ENCODE data around the gene RSF1. TPM values are rescaled to one million over a fixed set of nuclear protein-coding genes. Genes with fewer than 3 reads are reported as not detected.
A peak's percentile ranks its signal among the peaks of the same experiment; 100 is the strongest.

RSF1 gene
- total RNA-seq, 1 experiment from 2014 or later: 62.0 TPM

GRCh38 chr11:77658213-77659013 is 162.1 kb downstream of the RSF1 start:
- Mint-ChIP-seq H3K36me3 (ENCODE audit: insufficient read depth, unreplicated experiment) (no peaks in the 10 kb centered on the region), H3K4me3 (ENCODE audit: unreplicated experiment) (no peak overlapping the region), H3K27ac (ENCODE audit: low read depth, unreplicated experiment) (no peak overlapping the region), H3K4me1 (ENCODE audit: insufficient read depth, unreplicated experiment) (no peaks in the 10 kb centered on the region), H3K9me3 (ENCODE audit: unreplicated experiment) (no peaks in the 10 kb centered on the region), H3K27me3 (ENCODE audit: insufficient read depth, unreplicated experiment) (no peaks in the 10 kb centered on the region)
- CTCF ChIA-PET: interaction anchor here (0.7 kb wide), 1 partner anchor 36 kb away, joined by 3 read pairs; no protein-coding TSS in a partner anchor
- TF ChIP-seq CTCF (IDR thresholded peaks at IDR 0.05; ENCODE audit: unreplicated experiment): no peak
- POLR2A ChIA-PET: interaction anchor here (2.0 to 2.5 kb wide), 2 partner anchors 12 to 22 kb away, joined by 4 to 6 read pairs; no protein-coding TSS in a partner anchor
- BruUV-seq (replicated peaks): no TSS peak
- DNase-seq (ENCODE audit: unreplicated experiment): no peak
- intact Hi-C loops (cut with micrococcal nuclease): no loop called here

- BruUV-seq (replicated peaks): no TSS peak
- no peak for TF ChIP-seq CTCF (IDR thresholded peaks at IDR 0.05; ENCODE audit: unreplicated experiment)
- Mint-ChIP-seq H3K27ac (ENCODE audit: low read depth, unreplicated experiment) (no peak overlapping the region), H3K27me3 (ENCODE audit: insufficient read depth, unreplicated experiment) (no peaks in the 10 kb centered on the region), H3K4me3 (ENCODE audit: unreplicated experiment) (no peak overlapping the region), H3K4me1 (ENCODE audit: insufficient read depth, unreplicated experiment) (no peaks in the 10 kb centered on the region), H3K9me3 (ENCODE audit: unreplicated experiment) (no peaks in the 10 kb centered on the region), H3K36me3 (ENCODE audit: insufficient read depth, unreplicated experiment) (no peaks in the 10 kb centered on the region)
- ChIA-PET CTCF (no interaction called here), POLR2A (no interaction called here)
- no peak for DNase-seq (ENCODE audit: unreplicated experiment)
- intact Hi-C loops (cut with micrococcal nuclease): no loop called here
These were observed 164.2 kb downstream of the RSF1 start for GRCh38 chr11:77656362-77656761.

DNA sequence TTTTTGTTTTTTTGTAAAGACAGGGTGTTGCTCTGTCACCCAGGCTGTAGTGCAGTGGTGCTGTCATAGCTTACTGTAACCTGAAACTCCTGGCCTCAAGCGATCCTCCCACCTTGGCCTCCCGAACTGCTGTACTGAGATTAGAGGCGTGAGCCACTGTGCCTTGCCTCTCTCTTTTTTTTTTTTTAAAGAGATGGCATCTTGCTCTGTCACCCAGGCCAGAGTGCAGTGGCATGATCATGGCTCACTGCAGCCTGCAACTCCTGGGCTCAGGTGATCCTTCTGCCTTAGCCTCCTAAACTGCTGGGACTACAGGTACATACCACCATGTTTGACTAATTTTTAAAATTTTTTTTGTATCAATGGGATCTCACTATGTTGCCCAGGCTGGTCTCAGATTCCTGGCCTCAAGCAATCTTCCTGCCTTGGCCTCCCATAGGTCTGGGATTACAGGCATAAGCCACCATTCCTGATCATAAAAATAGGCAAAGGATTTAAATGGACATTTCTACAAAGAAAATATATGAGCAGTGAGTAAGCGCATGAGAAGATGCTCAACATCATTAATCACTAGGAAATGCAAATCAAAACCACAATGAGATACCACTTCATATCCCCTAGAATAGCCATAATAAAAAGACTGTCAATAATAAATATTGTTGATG is 165.6 kb downstream of the RSF1 start:
- POLR2A ChIA-PET: no interaction called here
- intact Hi-C loops (cut with micrococcal nuclease): no loop called here
- H3K27ac Mint-ChIP-seq (ENCODE audit: low read depth, unreplicated experiment): no peak overlapping the region

More for the DNA sequence above, 165.6 kb downstream of the RSF1 start:
- Mint-ChIP-seq H3K9me3 (ENCODE audit: unreplicated experiment) (no peaks in the 10 kb centered on the region), H3K4me1 (ENCODE audit: insufficient read depth, unreplicated experiment) (no peaks in the 10 kb centered on the region), H3K4me3 (ENCODE audit: unreplicated experiment) (no peak overlapping the region), H3K36me3 (ENCODE audit: insufficient read depth, unreplicated experiment) (no peaks in the 10 kb centered on the region), H3K27me3 (ENCODE audit: insufficient read depth, unreplicated experiment) (no peaks in the 10 kb centered on the region)
- BruUV-seq (replicated peaks): no TSS peak
- DNase-seq (ENCODE audit: unreplicated experiment): peak; percentile 35
- TF ChIP-seq CTCF (IDR thresholded peaks at IDR 0.05; ENCODE audit: unreplicated experiment): no peak
- CTCF ChIA-PET: no interaction called here
